Raji (cell line): ENCODE measurements around the gene C9orf40.

Experiments
- POLR2A ChIP-seq: IDR thresholded peaks from 2 replicates; pipeline ENCODE4 v1.6.1; 2011; ENCODE audit warnings: low read depth, low read length, control low read depth; ENCODE audit not compliant: insufficient read depth

The C9orf40 gene

DNA sequence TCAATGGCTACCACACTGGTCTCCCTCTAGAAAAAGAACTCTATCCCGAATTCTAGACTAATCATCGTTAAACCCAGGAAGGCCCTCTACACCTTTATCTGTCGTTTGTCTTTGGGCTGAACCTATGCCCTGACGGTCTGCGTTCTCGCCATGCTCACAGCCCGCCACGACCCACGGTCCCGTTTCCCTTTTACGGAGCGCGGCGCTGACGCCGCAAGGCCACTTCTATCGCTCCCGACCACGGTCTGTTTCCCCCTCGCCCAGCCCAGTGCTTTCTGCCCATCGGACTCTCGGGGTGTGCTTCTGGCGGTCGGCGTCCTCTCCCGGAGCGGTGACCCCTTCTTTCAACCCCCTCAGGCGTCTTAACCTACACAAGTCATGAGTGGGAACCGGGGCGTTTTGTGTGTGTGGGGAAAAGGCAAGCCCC lies 974 bp downstream of the C9orf40 start:
- TF ChIP-seq POLR2A = no peak; the same call in 1 of the 2 replicates

DNA sequence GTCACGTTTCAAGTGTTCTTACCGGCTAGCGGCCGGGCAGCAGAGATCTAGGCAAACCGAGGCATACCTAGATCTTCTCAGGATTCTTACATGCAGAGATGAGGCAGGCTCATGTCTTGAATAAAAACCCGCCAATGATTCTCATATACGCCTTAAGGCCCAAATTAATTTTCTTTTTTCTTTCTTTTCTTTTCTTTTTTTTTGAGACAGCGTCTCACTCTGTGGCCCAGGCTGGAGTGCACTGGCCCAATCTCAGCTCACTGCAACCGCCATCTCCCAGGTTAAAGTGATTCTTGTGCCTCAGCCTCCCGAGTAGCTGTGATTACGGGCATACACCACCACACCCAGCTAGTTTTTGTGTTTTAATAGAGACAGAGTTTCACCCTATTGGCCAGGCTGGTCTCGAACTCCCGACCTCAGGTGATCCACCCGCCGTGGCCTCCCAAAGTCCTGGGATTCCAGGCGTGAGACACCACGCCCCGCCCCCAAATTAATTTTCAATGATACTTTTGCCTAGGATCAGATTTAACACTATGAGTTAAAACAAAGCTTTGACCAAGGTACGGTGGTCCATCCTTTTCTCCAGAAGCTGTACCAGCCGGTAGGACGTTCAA lies 1.5 kb downstream of the C9orf40 start:
- TF ChIP-seq POLR2A = no peak

DNA sequence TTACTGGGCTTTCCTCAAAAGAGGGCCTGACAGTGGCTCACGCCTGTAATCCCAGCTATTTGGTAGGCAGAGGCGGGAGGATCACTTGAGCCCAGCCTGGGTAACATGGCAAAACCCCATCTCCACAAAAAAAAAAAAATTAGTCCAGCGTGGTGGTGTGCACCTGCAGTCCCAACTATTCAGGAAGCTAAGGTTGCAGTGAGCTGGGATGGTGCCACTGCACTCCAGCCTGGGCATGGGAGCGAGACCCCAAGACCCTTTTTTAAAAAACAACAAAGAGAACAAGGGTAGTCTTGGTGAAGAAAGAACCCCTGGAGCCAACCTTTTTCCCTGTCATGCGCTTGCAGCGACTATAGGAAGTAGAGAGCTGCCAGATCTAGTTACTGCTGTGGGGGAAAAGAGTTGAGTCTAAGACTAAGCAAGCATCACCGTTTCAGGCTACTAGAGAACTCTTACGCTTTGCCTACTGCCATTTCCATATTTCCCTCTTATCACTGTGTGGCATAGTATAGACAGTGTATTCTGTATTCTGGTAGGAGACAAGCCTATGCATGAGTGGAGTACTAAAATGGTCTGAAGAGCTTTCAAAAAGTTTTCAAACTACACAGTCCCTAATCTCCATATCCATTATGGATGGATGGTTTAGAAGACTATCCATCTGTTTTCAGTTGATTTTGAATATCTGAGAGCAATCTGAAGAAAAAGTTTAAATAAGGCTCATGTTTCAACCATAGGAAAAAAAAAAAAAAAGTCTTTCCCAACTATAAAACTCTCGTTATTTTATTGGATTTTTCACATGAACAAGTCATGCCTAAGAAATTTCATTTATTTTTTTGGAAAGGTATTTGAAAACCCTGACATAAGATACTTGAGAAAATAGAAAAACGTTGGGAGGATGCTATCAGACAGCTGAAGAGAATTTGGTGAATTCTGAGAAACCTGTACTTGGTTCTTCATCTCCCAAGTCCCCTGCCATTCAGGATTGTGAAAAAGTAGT lies 2.6 kb downstream of the C9orf40 start:
- TF ChIP-seq POLR2A = no peak

DNA sequence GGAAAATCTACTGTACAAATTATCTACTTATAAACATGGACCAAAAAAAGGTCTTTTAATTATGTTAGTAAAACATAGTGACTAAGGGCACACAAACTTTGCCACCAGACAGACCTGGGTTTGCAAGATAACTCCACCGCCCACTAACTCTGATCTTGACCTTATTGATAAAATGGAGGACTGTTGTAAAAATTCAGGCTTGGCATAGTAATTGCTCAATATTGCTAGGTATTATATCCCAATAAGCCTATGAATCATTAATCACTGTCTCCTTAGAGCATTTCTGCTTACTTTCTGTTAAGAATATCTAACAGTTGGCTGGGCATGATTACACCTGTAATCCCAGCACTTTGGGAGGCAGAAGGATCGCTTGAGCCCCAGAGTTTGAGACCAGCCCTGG lies 3.8 kb downstream of the C9orf40 start:
- no peak for TF ChIP-seq POLR2A

DNA sequence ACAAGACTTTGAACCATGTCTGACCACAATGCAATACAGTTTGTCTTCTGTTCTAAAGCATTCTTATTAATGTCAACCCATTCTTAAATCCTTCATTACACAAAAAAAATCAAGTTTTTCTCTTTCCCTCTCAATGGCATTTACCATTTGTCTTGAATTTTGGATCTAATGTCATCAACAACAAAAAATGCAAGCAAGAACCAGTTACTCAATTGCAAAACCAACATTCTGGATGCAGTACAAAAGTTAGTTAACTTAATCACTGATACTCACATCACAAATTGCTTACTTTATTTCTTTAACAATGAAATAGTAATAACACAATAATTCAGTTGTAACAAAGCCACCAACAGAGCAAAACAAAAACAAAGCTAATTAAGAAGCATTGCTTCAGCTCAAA lies 6.0 kb downstream of the C9orf40 start:
- TF ChIP-seq POLR2A = no peak

DNA sequence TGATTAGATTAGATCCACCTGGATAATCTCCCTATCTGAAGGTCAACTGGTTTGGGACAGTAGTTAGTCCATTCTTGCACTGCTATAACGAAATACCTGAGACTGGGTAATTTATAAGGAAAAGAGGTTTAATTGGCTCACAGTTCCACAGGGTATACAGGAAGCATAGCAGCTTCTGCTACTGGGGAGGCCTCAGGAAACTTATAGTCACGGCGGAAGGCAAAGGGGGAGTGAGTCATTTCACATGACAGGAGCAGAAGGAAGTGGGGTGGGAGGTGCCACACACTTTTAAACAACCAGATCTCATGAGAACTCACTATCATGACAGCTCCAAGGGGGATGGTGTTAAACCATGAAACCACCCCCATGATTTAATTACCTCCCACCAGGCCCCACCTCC lies 9.9 kb downstream of the C9orf40 start:
- TF ChIP-seq POLR2A = no peak

DNA sequence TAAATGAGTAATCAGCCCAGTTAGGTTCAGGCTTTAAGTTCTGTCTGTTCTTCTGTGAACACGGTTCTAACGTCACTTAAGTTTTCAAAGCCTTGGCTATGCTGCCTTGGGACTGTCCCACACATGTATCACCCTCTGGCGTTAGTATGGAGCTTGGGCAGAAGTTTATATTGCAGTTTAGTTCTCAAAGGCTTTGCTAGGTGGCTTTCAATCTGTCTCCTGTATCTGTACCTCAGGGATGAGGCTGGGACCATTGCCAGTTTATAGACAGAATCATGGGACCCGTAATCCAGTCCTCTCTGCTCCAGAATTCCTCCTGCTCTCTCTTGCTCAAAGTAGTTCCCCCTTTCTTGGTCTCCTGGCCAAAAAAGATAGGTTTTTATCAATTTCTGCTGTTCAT lies 12.1 kb downstream of the C9orf40 start:
- no peak for TF ChIP-seq POLR2A

DNA sequence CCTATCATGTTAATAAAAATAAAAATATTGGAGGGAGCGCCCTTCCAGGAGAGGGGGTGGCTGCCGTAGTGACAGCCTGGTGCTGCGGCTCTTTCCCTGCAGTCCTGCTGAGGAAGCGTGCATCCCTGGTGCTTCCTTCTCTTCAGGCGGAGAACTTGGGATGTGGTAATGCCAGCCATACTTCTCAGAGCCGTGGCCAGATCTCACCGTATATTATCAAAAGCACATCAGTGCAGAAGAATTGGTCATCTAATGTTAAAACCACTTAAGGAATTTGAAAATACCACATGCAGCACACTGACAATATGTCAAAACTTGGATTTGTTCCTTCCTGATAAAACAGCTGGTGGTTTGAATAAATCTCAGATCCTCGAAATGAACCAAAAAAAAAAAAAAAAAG lies 17.7 kb downstream of the C9orf40 start:
- TF ChIP-seq POLR2A = no peak

DNA sequence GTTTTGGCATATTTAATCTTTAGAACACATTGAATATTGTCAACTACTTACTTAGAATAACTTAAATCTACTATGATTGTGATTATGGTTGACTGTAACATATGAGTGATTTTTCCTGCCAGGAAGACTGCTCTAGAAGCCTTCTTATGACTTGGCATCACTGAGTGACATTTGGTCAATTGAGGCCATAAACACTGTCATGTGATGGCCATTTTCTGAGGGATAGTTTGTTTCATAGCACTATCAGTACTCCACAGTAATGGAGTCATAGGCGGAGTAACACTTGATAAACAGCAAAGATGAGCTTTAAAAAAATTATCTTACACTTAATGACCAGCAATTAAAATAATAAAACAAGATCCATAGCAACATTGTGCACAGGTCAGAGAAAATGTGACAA lies 31.0 kb downstream of the C9orf40 start:
- TF ChIP-seq POLR2A = no peak

DNA sequence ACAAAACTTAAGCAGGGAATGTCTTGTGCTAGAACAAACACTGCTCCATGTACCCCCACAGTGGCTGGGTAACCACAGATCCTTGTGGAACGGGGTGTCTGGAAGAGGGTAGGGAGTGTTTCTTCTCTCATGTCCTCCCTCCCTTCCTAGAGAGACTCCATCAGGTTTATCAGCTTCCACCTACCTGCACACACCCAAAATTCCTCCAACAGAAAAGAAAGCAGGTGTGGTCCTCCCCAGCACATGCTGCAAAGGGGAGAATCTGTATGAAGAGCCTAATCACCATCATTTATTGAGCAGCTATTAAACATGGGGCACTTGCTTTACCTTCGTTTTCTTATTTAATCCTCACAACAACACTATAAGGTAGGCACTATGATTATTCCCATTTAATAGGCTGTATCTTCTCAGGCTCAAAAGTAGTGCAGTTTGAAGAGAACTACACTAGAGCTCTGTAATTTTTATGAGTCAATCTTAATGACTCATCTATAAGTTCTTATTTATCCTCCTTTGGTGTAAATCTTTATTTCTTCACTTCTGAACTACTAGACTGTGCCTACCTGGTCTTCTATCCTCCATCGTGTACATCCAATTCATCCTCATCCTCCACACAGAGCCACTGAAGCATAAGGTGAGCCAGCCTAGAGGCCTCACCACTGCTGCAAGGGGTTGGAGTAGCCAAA lies 31.6 kb downstream of the C9orf40 start:
- TF ChIP-seq POLR2A = no peak

DNA sequence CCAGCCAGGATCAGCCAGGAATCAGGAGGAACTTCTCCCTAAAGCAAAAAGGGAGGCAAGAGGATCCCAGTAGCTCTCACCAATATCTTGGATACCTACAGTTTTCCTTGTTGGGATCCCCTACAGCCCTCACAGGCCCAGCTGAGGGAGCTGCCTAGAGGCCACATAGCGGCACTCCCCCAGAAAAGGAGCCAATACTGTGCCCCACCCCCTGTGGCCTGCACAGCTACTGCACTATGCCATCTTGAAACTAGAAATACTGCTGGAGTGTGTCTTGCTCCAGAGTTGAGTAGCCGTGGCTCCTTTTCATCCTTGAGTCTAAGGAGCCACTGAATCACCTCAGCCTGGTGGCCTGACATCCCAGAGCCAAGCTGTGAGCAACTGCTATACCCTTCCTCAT lies 42.7 kb downstream of the C9orf40 start:
- TF ChIP-seq POLR2A = no peak

DNA sequence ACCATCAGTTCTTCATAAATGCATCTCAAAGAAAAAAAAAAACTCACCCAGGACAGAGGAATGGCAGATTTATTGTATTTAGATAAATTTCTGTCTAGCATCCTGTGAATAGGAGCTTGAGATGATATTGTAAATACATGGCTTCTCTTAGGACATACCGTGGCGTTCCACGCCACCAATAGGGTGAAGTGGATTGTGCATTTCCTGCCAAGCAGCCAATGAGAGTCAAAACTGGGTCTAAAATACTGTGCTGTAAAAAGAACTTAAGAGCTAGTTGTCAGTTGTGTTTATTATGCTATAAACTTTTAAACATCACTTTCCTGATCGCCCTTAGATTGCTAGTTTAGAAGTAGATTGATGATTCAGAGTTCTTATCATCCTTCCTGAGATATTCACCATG lies 44.0 kb downstream of the C9orf40 start:
- no peak for TF ChIP-seq POLR2A

DNA sequence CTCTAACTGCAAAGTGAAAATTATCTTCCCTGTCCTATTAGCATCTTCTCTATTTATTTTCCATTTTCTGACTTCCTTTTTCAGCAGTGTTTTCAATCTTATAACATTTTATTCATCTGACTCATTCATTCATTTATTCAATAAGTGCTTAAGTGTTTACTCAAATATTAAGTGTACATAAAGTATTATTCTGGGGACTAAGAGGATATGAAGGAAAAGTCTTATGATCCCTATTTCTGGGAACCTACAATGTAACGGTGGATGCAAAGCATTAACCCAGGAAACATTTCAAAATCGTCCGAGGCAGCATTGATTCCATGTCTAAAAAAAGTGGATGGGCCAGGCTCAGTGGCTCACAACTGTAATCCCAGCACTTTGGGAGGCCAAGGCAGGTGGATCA lies 45.6 kb downstream of the C9orf40 start:
- no peak for TF ChIP-seq POLR2A

DNA sequence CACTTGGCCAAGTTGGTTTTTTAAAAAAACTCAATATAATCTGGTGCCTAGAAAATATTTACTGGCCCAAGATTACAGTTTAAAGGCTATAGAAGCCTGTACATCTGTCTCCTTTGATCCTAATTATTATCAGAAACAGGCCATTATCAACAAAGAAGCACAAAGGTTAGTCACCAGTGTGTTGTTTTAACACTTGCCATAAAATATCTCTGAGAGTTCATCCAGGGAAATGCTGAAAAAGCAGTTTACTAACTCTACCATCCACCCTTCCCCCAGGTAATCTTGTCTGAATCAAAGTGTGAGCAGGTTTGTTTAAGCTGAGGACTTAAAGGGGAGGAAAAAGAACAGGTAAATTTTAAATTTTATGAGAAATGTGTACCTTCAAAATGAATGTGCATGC lies 51.7 kb downstream of the C9orf40 start:
- no peak for TF ChIP-seq POLR2A
